IMR-90 (cell line): ENCODE measurements around the gene APBB1IP. TPM values are rescaled to one million over a fixed set of nuclear protein-coding genes. Genes with fewer than 3 reads are reported as not detected.

Experiments
- ATAC-seq: fragments of 200-7000 bp; cut with Tn5 transposase; 2 replicates; pipeline ENCODE4 v1.9.1; 2020; ENCODE audit warnings: low read depth, mild to moderate bottlenecking, moderate library complexity
- BruUV-seq: library from RNA; stranded (reverse); fragments of 400-500 nt; replicated peaks from 2 replicates; lab custom pipeline; 2021; lab: Mats Ljungman, UMichigan
- CTCF ChIA-PET: fragments of 300-600 bp; formaldehyde crosslinking; extraction: SDS; loops from one replicate; lab custom pipeline; 2021; ENCODE audit warnings: antibody characterized with exemption; lab: Yijun Ruan, JAX
- POLR2A ChIA-PET: fragments of 300-600 bp; sonication (Branson Sonifier 250); formaldehyde crosslinking; loops from one replicate; lab custom pipeline; 2022; ENCODE audit warnings: antibody characterized with exemption; ENCODE audit not compliant: unreplicated experiment; lab: Charles Lee
- DNase-seq: peaks from one replicate; pipeline ENCODE4 v3.0.0; 2013
- H2AFZ ChIP-seq: replicated peaks from 2 replicates; pipeline ENCODE3; 2013; ENCODE audit warnings: low read length, mild to moderate bottlenecking; ENCODE audit not compliant: poor library complexity
- H2AK5ac ChIP-seq: 2 replicates; pipeline ENCODE4 v1.6.1; 2013; ENCODE audit warnings: low read depth, low read length, inconsistent platforms
- H2AK9ac ChIP-seq: replicated peaks from 2 replicates; pipeline ENCODE3; 2013; ENCODE audit warnings: mild to moderate bottlenecking, low read depth, low read length, moderate library complexity; ENCODE audit not compliant: poor library complexity
- H2BK120ac ChIP-seq: 2 replicates; pipeline ENCODE4 v1.6.1; 2013; ENCODE audit warnings: low read depth, low read length, inconsistent platforms
- H2BK15ac ChIP-seq: 3 replicates; pipeline ENCODE4 v1.6.1; 2013; ENCODE audit warnings: low read depth, low read length, inconsistent platforms
- H2BK20ac ChIP-seq: 2 replicates; pipeline ENCODE4 v1.6.1; 2013; ENCODE audit warnings: low read depth, mild to moderate bottlenecking, inconsistent platforms, low read length, moderate library complexity
- H2BK5ac ChIP-seq: 2 replicates; pipeline ENCODE4 v1.6.1; 2013; ENCODE audit warnings: mild to moderate bottlenecking, low read depth, low read length, inconsistent platforms; ENCODE audit not compliant: poor library complexity, severe bottlenecking
- H3K14ac ChIP-seq: replicated peaks from 2 replicates; pipeline ENCODE4 v1.6.1; 2013; ENCODE audit warnings: low read depth, low read length, inconsistent platforms
- H3K18ac ChIP-seq: 2 replicates; pipeline ENCODE4 v1.6.1; 2013; ENCODE audit warnings: low read depth, low read length, control low read depth
- H3K23ac ChIP-seq: 2 replicates; pipeline ENCODE4 v1.6.1; 2013; ENCODE audit warnings: low read depth, low read length, inconsistent platforms
- H3K27ac ChIP-seq: 2 replicates; pipeline ENCODE4 v1.5.1; 2013; ENCODE audit warnings: mild to moderate bottlenecking, control low read depth, low read length; ENCODE audit not compliant: insufficient read depth
- H3K27me3 ChIP-seq: 2 replicates; pipeline ENCODE4 v1.6.1; 2013; ENCODE audit warnings: low read length; ENCODE audit not compliant: control insufficient read depth, insufficient read depth
- H3K36me3 ChIP-seq: 2 replicates; pipeline ENCODE4 v1.6.1; 2013; ENCODE audit warnings: low read length, mixed read lengths; ENCODE audit not compliant: control insufficient read depth, insufficient read depth
- H3K4ac ChIP-seq: 2 replicates; pipeline ENCODE4 v1.6.1; 2013; ENCODE audit warnings: low read depth, low read length, inconsistent platforms
- H3K4me1 ChIP-seq: 2 replicates; pipeline ENCODE4 v1.6.1; 2013; ENCODE audit warnings: low read length, mixed read lengths; ENCODE audit not compliant: control insufficient read depth, insufficient read depth
- H3K4me2 ChIP-seq: 2 replicates; pipeline ENCODE4 v1.6.1; 2013; ENCODE audit warnings: low read depth, mild to moderate bottlenecking, control low read depth, low read length, moderate library complexity
- H3K4me3 ChIP-seq: 2 replicates; pipeline ENCODE4 v1.5.1; 2013; ENCODE audit warnings: low read depth, mild to moderate bottlenecking, control low read depth, low read length, moderate library complexity; ENCODE audit not compliant: insufficient read depth
- H3K56ac ChIP-seq: 2 replicates; pipeline ENCODE4 v1.6.1; 2013; ENCODE audit warnings: low read length, inconsistent platforms; ENCODE audit not compliant: insufficient read depth; ENCODE audit errors: extremely low read depth
- H3K79me1 ChIP-seq, 2 experiments: 2 replicates each; pipeline ENCODE4 v1.6.1; 2013; ENCODE audit warnings: low read length in 2 of 2, inconsistent platforms in 1 of 2, low read depth in 1 of 2
- H3K9ac ChIP-seq: 2 replicates; pipeline ENCODE4 v1.6.1; 2013; ENCODE audit warnings: low read depth, low read length, control low read depth
- H3K9me1 ChIP-seq: 2 replicates; pipeline ENCODE4 v1.6.1; 2013; ENCODE audit warnings: low read length, inconsistent platforms; ENCODE audit not compliant: insufficient read depth
- H3K9me3 ChIP-seq: 2 replicates; pipeline ENCODE4 v1.6.1; 2013; ENCODE audit warnings: low read length; ENCODE audit not compliant: control insufficient read depth, insufficient read depth
- H4K20me1 ChIP-seq: 2 replicates; pipeline ENCODE4 v1.6.1; 2013; ENCODE audit warnings: low read length, inconsistent platforms; ENCODE audit not compliant: insufficient read depth
- H4K5ac ChIP-seq: 2 replicates; pipeline ENCODE4 v1.6.1; 2013; ENCODE audit warnings: mild to moderate bottlenecking, low read depth, low read length, control low read depth
- H4K8ac ChIP-seq, 2 experiments: 2 replicates each; pipeline ENCODE4 v1.6.1; 2013; ENCODE audit warnings: low read depth in 2 of 2, low read length in 2 of 2, control low read depth in 1 of 2, inconsistent platforms in 1 of 2
- H4K91ac ChIP-seq: 2 replicates; pipeline ENCODE4 v1.6.1; 2013; ENCODE audit warnings: low read depth, low read length, inconsistent platforms; ENCODE audit not compliant: insufficient read depth
- BHLHE40 ChIP-seq: fragments of 150-350 bp; IDR thresholded peaks from 2 replicates; pipeline ENCODE4 v1.6.1; 2016; ENCODE audit warnings: mild to moderate bottlenecking, low read depth, low read length
- CEBPB ChIP-seq: IDR thresholded peaks from 2 replicates; pipeline ENCODE4 v1.6.1; 2012; ENCODE audit warnings: low read depth, low read length, improper control_type of control experiment
- CHD1 ChIP-seq: IDR thresholded peaks from 2 replicates; pipeline ENCODE4 v1.6.1; 2012; ENCODE audit warnings: low read depth, low read length, improper control_type of control experiment
- CTCF ChIP-seq: conservative IDR thresholded peaks from 2 replicates; pipeline ENCODE4 v1.5.1; 2012; ENCODE audit warnings: mild to moderate bottlenecking, low read depth, low read length, improper control_type of control experiment
- ELK1 ChIP-seq: fragments of 150-350 bp; IDR thresholded peaks from 2 replicates; pipeline ENCODE4 v1.6.1; 2016; ENCODE audit warnings: low read depth, mild to moderate bottlenecking, low read length, moderate library complexity, borderline replicate concordance
- FOS ChIP-seq: fragments of 150-350 bp; IDR thresholded peaks from 2 replicates; pipeline ENCODE4 v1.6.1; 2016; ENCODE audit warnings: low read depth, low read length
- MAFK ChIP-seq: IDR thresholded peaks from 2 replicates; pipeline ENCODE4 v1.6.1; 2012; ENCODE audit warnings: low read depth, low read length, improper control_type of control experiment
- MAZ ChIP-seq: IDR thresholded peaks from 2 replicates; pipeline ENCODE4 v1.6.1; 2012; ENCODE audit warnings: low read depth, mild to moderate bottlenecking, low read length, improper control_type of control experiment, moderate library complexity, borderline replicate concordance
- MXI1 ChIP-seq: IDR thresholded peaks from 2 replicates; pipeline ENCODE4 v1.6.1; 2012; ENCODE audit warnings: low read depth, mild to moderate bottlenecking, low read length, moderate library complexity, borderline replicate concordance
- NFE2L2 ChIP-seq: fragments of 150-350 bp; IDR thresholded peaks from 2 replicates; pipeline ENCODE4 v1.6.1; 2016; ENCODE audit warnings: low read depth, mild to moderate bottlenecking, low read length
- POLR2A ChIP-seq: IDR thresholded peaks from 2 replicates; pipeline ENCODE4 v1.6.1; 2012; ENCODE audit warnings: mild to moderate bottlenecking, low read depth, low read length
- RAD21 ChIP-seq: IDR thresholded peaks from 2 replicates; pipeline ENCODE4 v1.6.1; 2012; ENCODE audit warnings: low read length, improper control_type of control experiment
- RCOR1 ChIP-seq: IDR thresholded peaks from 2 replicates; pipeline ENCODE4 v1.6.1; 2012; ENCODE audit warnings: mild to moderate bottlenecking, low read length, improper control_type of control experiment; ENCODE audit not compliant: insufficient replicate concordance
- RFX5 ChIP-seq: IDR thresholded peaks from 2 replicates; pipeline ENCODE4 v1.8.0; 2012; ENCODE audit warnings: low read depth, mild to moderate bottlenecking, low read length, moderate library complexity
- SMC3 ChIP-seq: fragments of 150-350 bp; IDR thresholded peaks from 2 replicates; pipeline ENCODE4 v1.6.1; 2016; ENCODE audit warnings: low read depth, mild to moderate bottlenecking, antibody characterized with exemption, low read length, moderate library complexity
- USF2 ChIP-seq: fragments of 150-350 bp; IDR thresholded peaks from 2 replicates; pipeline ENCODE4 v1.6.1; 2017; ENCODE audit warnings: mild to moderate bottlenecking, antibody characterized with exemption, low read length, low read depth
- WGBS, 2 experiments: methylation state at CpG; one replicate each; pipeline versions ENCODE4 v1.1.5 to v1.1.7; 2013; ENCODE audit warnings: missing lambda C conversion rate in 2 of 2; ENCODE audit not compliant: insufficient read length in 1 of 2; ENCODE audit errors: extremely low coverage in 2 of 2; 5-methylcytosine and 5-hydroxymethylcytosine counted together
- dilution Hi-C: fragments of 300-500 bp; cut with HindIII; formaldehyde crosslinking; loops from one replicate; pipeline ENCODE4 v1.14.3; 2018; ENCODE audit warnings: low sequenced_read_pairs; ENCODE audit not compliant: unreplicated experiment
- in situ Hi-C: fragments of 300-500 bp; cut with MboI; formaldehyde crosslinking; loops from 3 replicates; pipeline ENCODE4 v1.14.3; 2019; ENCODE audit warnings: low sequenced_read_pairs, inconsistent platforms, mixed read lengths
- intact Hi-C: fragments of 100-400 bp; cut with micrococcal nuclease; formaldehyde crosslinking; loops from 2 replicates; pipeline ENCODE4 v1.10.0; 2022
- polyA plus RNA-seq, 3 experiments: library from polyadenylated mRNA; depleted of rRNA; stranded (reverse); fragments of >200 nt; gene quantifications; 2 replicates each; pipeline ENCODE4 v1.2.3, GENCODE V29; 2012; ENCODE audit warnings: low replicate concordance in 1 of 3
- total RNA-seq: library from RNA; depleted of rRNA; stranded (reverse); fragments of >200 nt; gene quantifications from 2 replicates; pipeline ENCODE4 v1.2.3, GENCODE V29; 2012

Gene APBB1IP
- total and polyA plus RNA-seq, 2 of the 4 experiments (the other 2 are of a cell fraction), result not detected

GRCh38 chr10:26464632-26465280 lies 26.6 kb downstream of the APBB1IP start:
- ChIA-PET POLR2A (no interaction called here), CTCF (no interaction called here)
- TF ChIP-seq MAFK (no peak), RFX5 (no peak), RAD21 (no peak), RCOR1 (no peak), USF2 (no peak), BHLHE40 (no peak), FOS (no peak), NFE2L2 (no peak), CEBPB (no peak), CHD1 (no peak), ELK1 (no peak), MXI1 (no peak), SMC3 (no peak), CTCF (no peak), MAZ (no peak), POLR2A (no peak)
- no peak overlapping the region for H4K5ac ChIP-seq
- no peak overlapping the region for H3K4me2 ChIP-seq
- no peak overlapping the region for H2AK5ac ChIP-seq
- in situ Hi-C loops, result no loop called here
- H3K79me1 ChIP-seq, result no peaks in the 10 kb centered on the region
- WGBS, 2 experiments, result no CpG with 5 or more reads among the region's 3 CpGs
- H2BK20ac ChIP-seq, result no peak overlapping the region
- no peaks in the 10 kb centered on the region for H3K36me3 ChIP-seq
- dilution Hi-C loops, result no loop called here
- H3K18ac ChIP-seq, result no peak overlapping the region
- no peak overlapping the region for H3K9ac ChIP-seq
- H4K91ac ChIP-seq, result no peak overlapping the region
- no peak overlapping the region for H2AFZ ChIP-seq
- no peak for ATAC-seq
- no TSS peak for BruUV-seq
- no peak overlapping the region for H2BK120ac ChIP-seq
- DNase-seq, result no peak
- H3K56ac ChIP-seq, result no peak overlapping the region
- H4K20me1 ChIP-seq, result no peaks in the 10 kb centered on the region
- intact Hi-C loops, result no loop called here
- H3K4ac ChIP-seq, result no peak overlapping the region
- H4K8ac ChIP-seq, result no peak overlapping the region
- H3K4me1 ChIP-seq, result no peaks in the 10 kb centered on the region
- no peak overlapping the region for H3K14ac ChIP-seq
- peaks cover 9% of the 10 kb centered on the region for H3K9me3 ChIP-seq
- no peaks in the 10 kb centered on the region for H3K9me1 ChIP-seq
- H2AK9ac ChIP-seq, result no peak overlapping the region
- no peak overlapping the region for H2BK15ac ChIP-seq
- no peaks in the 10 kb centered on the region for H3K27me3 ChIP-seq
- H3K27ac ChIP-seq, result no peak overlapping the region
- H3K4me3 ChIP-seq, result no peak overlapping the region
- no peak overlapping the region for H3K23ac ChIP-seq
- H2BK5ac ChIP-seq, result no peak overlapping the region
